Measurements from ENCODE around the gene SVOPL. TPM values are rescaled to one million over a fixed set of nuclear protein-coding genes. Genes with fewer than 3 reads are reported as not detected.

The SVOPL gene
- polyA plus RNA-seq, 3 donors, result 0.05 TPM; not detected in 2

DNA sequence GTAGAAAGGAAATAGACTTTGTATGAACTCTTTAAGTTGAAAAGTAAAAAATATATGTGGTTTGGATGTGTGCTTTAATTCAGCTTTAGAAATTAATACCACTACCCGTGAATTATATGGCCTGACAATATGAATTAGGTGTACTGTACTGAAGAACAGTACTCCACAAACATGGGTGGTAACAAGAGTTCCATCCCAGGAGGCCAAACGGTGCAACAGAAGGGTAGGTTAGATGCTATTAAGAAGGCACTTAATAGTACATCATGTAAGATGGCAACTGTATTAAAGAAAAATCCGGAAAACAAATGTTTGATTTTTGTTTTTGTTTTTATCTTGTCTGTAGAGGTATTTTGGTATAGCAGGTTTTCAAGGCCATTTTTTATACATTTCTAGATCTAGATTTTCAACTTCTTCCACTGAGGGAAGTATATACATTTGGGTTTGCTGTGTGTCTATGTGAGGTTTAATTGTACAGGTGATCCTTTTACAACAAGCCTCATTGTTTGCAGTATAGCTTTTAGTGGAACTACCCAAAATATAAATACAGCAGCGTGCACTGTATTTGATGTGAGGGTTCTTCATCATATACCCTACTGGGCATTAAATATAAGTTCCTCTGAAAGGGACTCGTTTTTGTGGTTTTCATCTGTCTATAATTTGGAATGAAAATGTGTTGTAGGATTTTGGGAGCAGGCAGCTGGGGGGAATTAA lies 115.7 kb downstream of the SVOPL start:
- WGBS, 3 donors, result 86 to 95% (median 95%) methylated on average over 5 of the region's 5 CpGs
- no peak overlapping the region for H3K27ac ChIP-seq (ENCODE audit: low read depth, low read length)

GRCh38 chr7:138584696-138585095 lies 116.5 kb downstream of the SVOPL start:
- 92 to 96% (median 93%) methylated on average over 4 of the region's 4 CpGs for WGBS, 3 donors
- no peak overlapping the region for H3K27ac ChIP-seq (ENCODE audit: low read depth, low read length)

DNA sequence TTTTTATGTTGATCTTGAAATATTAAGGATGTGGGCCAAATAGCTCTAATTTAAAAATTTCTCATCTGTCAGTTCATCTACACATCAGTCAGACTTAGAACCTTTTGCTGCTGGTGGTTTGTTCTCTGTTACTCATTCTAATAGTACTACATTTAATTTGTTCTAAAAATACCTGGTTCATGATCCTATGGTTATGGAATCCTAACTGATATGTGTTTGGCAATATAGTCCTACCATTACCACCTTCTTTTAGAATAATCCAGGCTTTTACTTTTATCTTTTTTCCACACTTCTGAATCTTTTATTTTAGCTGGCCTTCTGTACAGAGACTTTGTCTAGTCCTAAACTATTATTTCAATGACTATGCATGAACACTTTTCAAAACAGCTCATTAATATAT lies 116.9 kb downstream of the SVOPL start:
- no peak overlapping the region for H3K27ac ChIP-seq (ENCODE audit: low read depth, low read length)

- 97 to 98% (median 98%) methylated on average over 4 of the region's 4 CpGs for WGBS, 3 donors
- H3K27ac ChIP-seq (ENCODE audit: low read depth, low read length), result no peak overlapping the region
These were observed 120.1 kb downstream of the SVOPL start for GRCh38 chr7:138581065-138581464.

- no peak overlapping the region for H3K27ac ChIP-seq (ENCODE audit: low read depth, low read length)
- 97 to 99% (median 99%) methylated on average over 3 of the region's 3 CpGs for WGBS, 3 donors
These were observed 121.5 kb downstream of the SVOPL start for GRCh38 chr7:138579671-138580070.

- 82 to 95% (median 91%) methylated on average over 1 of the region's 1 CpG for WGBS, 3 donors
- H3K27ac ChIP-seq (ENCODE audit: low read depth, low read length), result no peak overlapping the region
These were observed 122.0 kb downstream of the SVOPL start for GRCh38 chr7:138579136-138579535.

DNA sequence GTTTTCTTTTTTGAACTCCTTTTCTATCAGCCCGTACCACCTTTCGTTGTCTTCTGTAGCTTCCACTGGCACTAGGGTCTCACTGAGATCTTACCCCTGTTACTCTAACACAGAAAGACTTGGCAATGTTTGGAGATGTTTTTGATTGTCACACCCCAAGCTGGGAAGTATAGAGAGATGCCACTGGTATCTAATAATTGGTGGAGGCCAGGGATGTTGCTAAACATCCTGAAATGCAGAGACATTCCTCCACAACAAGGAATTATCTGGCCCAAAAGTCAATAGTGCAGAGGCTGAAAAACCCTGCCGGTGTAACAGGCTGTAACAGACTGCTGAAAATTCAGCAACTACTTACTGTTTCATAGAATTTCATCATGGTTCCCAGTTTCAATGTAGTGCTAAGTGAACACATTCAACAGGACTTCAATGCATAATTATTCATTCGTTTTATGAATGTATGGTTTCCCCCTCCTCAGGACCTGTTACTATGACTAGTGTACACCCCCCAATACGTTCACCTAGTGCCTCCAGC lies 125.2 kb downstream of the SVOPL start:
- no peak overlapping the region for H3K27ac ChIP-seq (ENCODE audit: low read depth, low read length)
- WGBS, 3 donors, result 90 to 97% (median 94%) methylated on average over 5 of the region's 5 CpGs

DNA sequence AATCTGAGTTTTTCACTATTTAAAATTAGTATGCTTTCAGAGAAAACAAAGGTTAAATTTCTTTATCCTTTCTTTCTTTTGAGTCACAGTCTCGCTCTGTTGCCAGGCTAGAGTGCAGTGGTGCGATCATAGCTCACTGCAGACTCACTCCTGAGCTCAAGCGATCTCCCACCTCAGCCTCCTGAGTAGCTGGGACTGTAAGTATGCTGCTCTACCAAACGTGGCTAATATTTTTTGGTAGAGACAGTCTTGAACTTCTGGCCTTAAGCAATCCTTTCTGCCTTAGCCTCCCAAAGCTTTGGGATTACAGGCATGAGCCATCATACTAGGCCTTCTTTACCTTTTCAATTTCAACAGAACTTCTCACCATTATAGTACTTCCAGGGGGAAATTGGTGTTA lies 127.4 kb downstream of the SVOPL start:
- H3K27ac ChIP-seq (ENCODE audit: low read depth, low read length), result no peak overlapping the region
- whole genome bisulfite sequencing, 3 donors, result 67 to 89% (median 79%) methylated on average over 4 of the region's 4 CpGs

GRCh38 chr7:138570715-138571114 lies 130.4 kb downstream of the SVOPL start:
- WGBS, 3 donors, result 95 to 97% (median 97%) methylated on average over 4 of the region's 4 CpGs
- H3K27ac ChIP-seq (ENCODE audit: low read depth, low read length), result no peak overlapping the region

GRCh38 chr7:138569418-138569817 lies 131.7 kb downstream of the SVOPL start:
- 95 to 97% (median 97%) methylated on average over 3 of the region's 3 CpGs for WGBS, 3 donors
- no peak overlapping the region for H3K27ac ChIP-seq (ENCODE audit: low read depth, low read length)

DNA sequence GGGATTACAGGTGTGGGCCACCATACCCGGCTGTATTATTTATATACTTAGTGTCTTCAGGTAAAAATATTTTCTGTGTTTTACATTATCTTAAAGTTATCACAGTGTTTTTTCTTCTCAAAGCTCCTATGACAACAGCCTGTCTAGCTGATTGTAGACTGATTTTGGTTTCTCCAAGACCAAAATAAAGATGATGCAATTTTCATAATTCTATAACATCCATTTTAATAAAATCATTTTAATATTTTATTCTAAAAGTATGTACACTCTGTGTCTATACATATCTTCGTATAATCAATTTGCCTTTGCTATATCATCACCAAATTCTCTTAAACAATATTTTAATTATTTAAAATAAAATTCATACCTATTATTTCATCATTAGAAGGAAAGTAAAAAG lies 132.5 kb downstream of the SVOPL start:
- WGBS, 3 donors, result 95 to 99% (median 98%) methylated on average over 2 of the region's 2 CpGs
- no peak overlapping the region for H3K27ac ChIP-seq (ENCODE audit: low read depth, low read length)

GRCh38 chr7:138565451-138566114 lies 135.6 kb downstream of the SVOPL start:
- no peak overlapping the region for H3K27ac ChIP-seq (ENCODE audit: low read depth, low read length)
- 92 to 99% (median 96%) methylated on average over 8 of the region's 8 CpGs for WGBS, 3 donors

DNA sequence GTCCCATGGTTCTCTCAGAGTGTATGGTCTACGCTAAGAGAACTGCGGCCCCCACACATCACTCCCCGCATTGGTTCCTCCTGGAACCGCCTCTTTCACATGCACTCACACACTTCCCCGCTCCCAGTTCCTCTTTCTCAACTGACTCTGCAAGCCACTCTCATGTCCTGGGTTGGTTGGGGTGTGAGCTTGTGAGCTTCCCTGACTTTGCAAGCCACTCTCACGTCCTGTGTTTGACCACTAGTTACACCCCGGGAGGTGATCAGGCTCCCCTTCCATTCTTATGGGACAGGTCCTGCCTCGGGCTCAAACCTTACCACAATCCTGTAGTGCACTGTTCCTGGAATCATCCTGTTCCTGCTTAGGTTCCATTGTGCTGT lies 136.1 kb downstream of the SVOPL start:
- 80 to 99% (median 86%) methylated on average over 8 of the region's 8 CpGs for WGBS, 3 donors
- no peak overlapping the region for H3K27ac ChIP-seq (ENCODE audit: low read depth, low read length)

DNA sequence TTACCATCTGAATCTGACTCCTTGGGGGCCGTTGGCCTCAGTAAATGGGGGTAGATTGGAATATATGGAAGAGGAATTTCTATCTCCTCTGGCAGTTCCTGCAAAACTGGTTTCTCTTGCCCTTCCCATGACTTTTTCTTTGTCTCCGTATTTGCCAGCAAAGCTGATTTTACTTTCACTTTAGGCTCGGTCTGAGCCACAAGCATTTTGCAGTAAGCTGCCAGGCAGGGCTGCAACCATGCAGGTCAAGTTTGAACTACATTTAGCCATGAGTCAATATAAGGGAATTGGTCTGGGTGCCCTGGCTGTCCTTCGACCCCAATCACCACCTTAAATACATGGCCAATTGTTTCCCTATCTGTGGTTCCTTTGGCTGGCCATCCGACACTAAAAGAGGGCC lies 136.8 kb downstream of the SVOPL start:
- H3K27ac ChIP-seq (ENCODE audit: low read depth, low read length), result no peak overlapping the region
- 87 to 95% (median 95%) methylated on average over 5 of the region's 5 CpGs for WGBS, 3 donors

DNA sequence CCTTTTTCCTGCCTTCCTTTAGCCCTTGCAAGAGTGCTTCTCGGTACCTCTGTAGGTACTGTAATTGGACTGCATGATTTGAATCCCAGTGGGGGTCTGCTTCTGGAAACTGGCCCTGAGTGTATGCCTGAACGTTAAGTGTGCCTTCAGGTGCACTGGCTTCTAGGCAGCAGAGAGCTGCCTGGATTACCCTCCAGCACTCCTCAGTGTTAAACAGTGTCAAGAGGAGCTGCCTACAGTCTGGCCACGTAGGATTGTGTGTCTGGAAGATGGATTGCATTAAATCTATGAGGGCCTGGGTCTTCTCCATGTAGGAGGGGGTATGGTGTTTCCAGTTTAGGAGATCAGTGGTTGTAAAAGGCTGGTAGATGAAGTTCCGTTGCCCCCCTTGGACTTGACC lies 137.4 kb downstream of the SVOPL start:
- no peak overlapping the region for H3K27ac ChIP-seq (ENCODE audit: low read depth, low read length)
- WGBS, 3 donors, result 84 to 93% (median 90%) methylated on average over 4 of the region's 4 CpGs

DNA sequence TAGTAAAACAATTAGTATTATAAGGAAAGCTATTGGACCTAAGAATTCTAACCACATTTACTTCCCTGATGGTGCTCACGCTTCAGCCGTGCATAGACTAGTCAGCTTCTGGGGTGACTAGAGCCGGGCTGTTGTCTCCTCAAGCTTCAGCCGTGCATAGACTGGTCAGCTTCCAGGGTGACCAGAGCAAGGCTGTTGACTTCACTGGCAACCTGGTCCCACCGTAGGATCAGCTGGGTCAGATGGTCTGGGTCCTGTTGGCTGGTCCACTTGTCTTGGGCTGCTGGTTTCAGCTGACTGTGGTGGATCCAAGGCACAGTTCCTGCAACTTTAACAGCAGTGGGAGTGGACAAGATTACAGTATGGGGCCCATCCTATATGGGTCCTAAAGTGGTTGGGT lies 141.7 kb downstream of the SVOPL start:
- 96 to 99% (median 99%) methylated on average over 5 of the region's 5 CpGs for WGBS, 3 donors
- H3K27ac ChIP-seq (ENCODE audit: low read depth, low read length), result no peak overlapping the region

GRCh38 chr7:138556771-138557484 lies 144.2 kb downstream of the SVOPL start:
- H3K27ac ChIP-seq (ENCODE audit: low read depth, low read length), result no peak overlapping the region
- WGBS, 3 donors, result 94 to 99% (median 99%) methylated on average over 3 of the region's 3 CpGs

DNA sequence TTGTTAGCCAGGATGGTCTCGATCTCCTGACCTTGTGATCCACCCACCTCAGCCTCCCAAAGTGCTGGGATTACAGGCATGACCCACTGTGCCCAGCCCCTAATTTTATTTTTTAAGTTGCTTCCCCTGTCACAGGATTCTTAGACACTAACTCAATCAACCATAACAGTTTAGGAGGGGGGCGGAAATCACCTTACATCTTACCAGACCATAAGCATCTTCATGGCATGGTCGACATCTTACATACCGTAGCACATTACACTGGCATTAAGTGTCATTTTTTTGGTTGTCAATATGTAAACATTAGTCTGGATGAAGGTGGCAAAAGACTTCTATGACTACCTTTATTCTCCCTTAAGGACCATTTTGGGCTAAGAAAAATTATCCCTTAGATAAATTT lies 145.5 kb downstream of the SVOPL start:
- 96 to 98% (median 96%) methylated on average over 4 of the region's 4 CpGs for WGBS, 3 donors
- H3K27ac ChIP-seq (ENCODE audit: low read depth, low read length), result no peak overlapping the region

DNA sequence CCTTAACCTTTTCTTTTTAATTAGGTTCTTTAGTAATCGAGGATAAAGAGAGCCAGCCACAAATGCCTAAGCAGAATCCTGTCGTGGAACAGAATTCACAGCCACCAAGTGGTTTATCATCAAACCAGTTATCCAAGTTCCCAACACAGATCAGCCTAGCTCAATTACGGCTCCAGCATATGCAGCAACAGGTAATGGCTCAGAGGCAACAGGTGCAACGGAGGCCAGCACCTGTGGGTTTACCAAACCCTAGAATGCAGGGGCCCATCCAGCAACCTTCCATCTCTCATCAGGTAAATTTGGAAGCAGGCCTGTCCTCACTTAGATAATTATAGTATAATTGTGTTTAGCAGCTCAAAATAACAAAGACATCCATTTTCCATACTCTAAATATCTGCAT lies 146.5 kb downstream of the SVOPL start:
- no peak overlapping the region for H3K27ac ChIP-seq (ENCODE audit: low read depth, low read length)
- WGBS, 3 donors, result 97 to 99% (median 97%) methylated on average over 4 of the region's 4 CpGs
